HAP-1 (cell line): Measurements from ENCODE around the gene NFS1.
"Not testable (repeated sequence)": the region's sequence is repeated elsewhere in the genome, so short reads cannot be mapped to it uniquely, and the experiment has no call there.

Experiments used
- DNase-seq, 2 experiments: peaks; one replicate each; pipeline ENCODE4 v3.0.0-alpha.2; 2016 to 2020; ENCODE audit warnings: low spot score in 2 of 2
- H3K27me3 ChIP-seq: fragments of 250-450 bp; sonication (Bioruptor Pico); 2 replicates; pipeline ENCODE4 v1.5.1; 2020; ENCODE audit warnings: low read depth, mild to moderate bottlenecking, moderate library complexity
- H3K36me3 ChIP-seq: fragments of 250-450 bp; sonication (Bioruptor Pico); replicated peaks from 2 replicates; pipeline ENCODE4 v1.5.1; 2020; ENCODE audit warnings: mild to moderate bottlenecking
- H3K4me1 ChIP-seq: fragments of 250-450 bp; sonication (Bioruptor Pico); 2 replicates; pipeline ENCODE4 v1.5.1; 2020; ENCODE audit warnings: mild to moderate bottlenecking
- H3K4me3 ChIP-seq: fragments of 250-450 bp; sonication (Bioruptor Pico); 2 replicates; pipeline ENCODE4 v1.5.1; 2020; ENCODE audit warnings: mild to moderate bottlenecking, moderate library complexity
- H3K9me3 ChIP-seq: fragments of 250-450 bp; sonication (Bioruptor Pico); 2 replicates; pipeline ENCODE4 v1.5.1; 2020; ENCODE audit warnings: mild to moderate bottlenecking, moderate library complexity
- in situ Hi-C: fragments of 300-500 bp; cut with MboI; formaldehyde crosslinking; loops from 3 replicates; pipeline ENCODE4 v1.14.3; 2020; ENCODE audit warnings: low sequenced_read_pairs, inconsistent platforms, mixed read lengths

NFS1 gene

DNA sequence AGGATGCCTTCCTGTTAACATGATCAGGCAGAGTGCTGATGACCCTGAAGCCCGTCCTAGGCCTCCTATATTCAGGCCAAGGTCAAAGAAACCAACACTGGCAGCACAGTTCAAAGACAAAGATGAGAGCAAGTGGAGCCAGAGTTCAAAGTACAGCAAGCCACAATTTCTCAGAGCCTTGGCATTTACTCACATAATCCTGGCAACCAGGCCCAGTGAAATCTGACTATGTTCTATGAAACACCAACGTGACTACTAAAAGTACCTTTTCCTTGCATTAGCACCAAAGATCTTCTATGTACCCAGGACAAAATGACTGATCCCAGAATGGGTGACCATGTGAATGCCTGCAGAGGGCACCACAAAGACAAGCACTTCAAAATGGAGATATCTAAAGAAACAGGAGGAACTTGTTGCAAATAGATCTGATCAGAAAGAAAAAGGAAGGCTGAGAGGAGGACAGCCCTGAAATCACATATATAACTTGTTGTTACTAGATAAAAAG lies 3.9 kb downstream of the NFS1 start:
- peaks cover 21% of the 10 kb centered on the region for H3K36me3 ChIP-seq
- no peak for DNase-seq
- H3K9me3 ChIP-seq = no peaks in the 10 kb centered on the region
- H3K4me3 ChIP-seq = no peak overlapping the region
- no peaks in the 10 kb centered on the region for H3K27me3 ChIP-seq
- in situ Hi-C loops = no loop called here
- peaks cover 6% of the 10 kb centered on the region for H3K4me1 ChIP-seq

- Histone ChIP-seq H3K36me3 (peaks cover 31% of the 10 kb centered on the region), H3K27me3 (no peaks in the 10 kb centered on the region), H3K4me3 (no peak overlapping the region), H3K4me1 (no peaks in the 10 kb centered on the region), H3K9me3 (no peaks in the 10 kb centered on the region)
- no peak for DNase-seq
- in situ Hi-C loops = no loop called here
Measured at GRCh38 chr20:35690265-35690664, 8.9 kb downstream of the NFS1 start.

GRCh38 chr20:35686872-35687271 lies 12.3 kb downstream of the NFS1 start:
- H3K27me3 ChIP-seq, H3K4me3 ChIP-seq, H3K4me1 ChIP-seq, in situ Hi-C loops, H3K9me3 ChIP-seq: not testable (repeated sequence)
- DNase-seq = peak in 1 of 2 experiments; percentile 40
- H3K36me3 ChIP-seq = peaks cover 20% of the 10 kb centered on the region

- H3K4me3 ChIP-seq, DNase-seq, in situ Hi-C loops, H3K4me1 ChIP-seq, H3K9me3 ChIP-seq, H3K27me3 ChIP-seq: not testable (repeated sequence)
- H3K36me3 ChIP-seq = peaks cover 18% of the 10 kb centered on the region
Measured at GRCh38 chr20:35685368-35685767, 13.8 kb downstream of the NFS1 start.

GRCh38 chr20:35681960-35682359 lies 17.2 kb downstream of the NFS1 start:
- Histone ChIP-seq H3K4me1 (peaks cover 4% of the 10 kb centered on the region), H3K27me3 (no peaks in the 10 kb centered on the region), H3K4me3 (no peak overlapping the region), H3K9me3 (no peaks in the 10 kb centered on the region), H3K36me3 (peaks cover 4% of the 10 kb centered on the region)
- no peak for DNase-seq
- in situ Hi-C loops = no loop called here

- no peak for DNase-seq
- in situ Hi-C loops = no loop called here
- no peaks in the 10 kb centered on the region for H3K9me3 ChIP-seq
- peaks cover 5% of the 10 kb centered on the region; the same call in 1 of the 2 replicates for H3K36me3 ChIP-seq
- no peaks in the 10 kb centered on the region for H3K27me3 ChIP-seq
- peaks cover 4% of the 10 kb centered on the region for H3K4me1 ChIP-seq
- no peak overlapping the region for H3K4me3 ChIP-seq
Measured at GRCh38 chr20:35680452-35681183, 18.5 kb downstream of the NFS1 start.

DNA sequence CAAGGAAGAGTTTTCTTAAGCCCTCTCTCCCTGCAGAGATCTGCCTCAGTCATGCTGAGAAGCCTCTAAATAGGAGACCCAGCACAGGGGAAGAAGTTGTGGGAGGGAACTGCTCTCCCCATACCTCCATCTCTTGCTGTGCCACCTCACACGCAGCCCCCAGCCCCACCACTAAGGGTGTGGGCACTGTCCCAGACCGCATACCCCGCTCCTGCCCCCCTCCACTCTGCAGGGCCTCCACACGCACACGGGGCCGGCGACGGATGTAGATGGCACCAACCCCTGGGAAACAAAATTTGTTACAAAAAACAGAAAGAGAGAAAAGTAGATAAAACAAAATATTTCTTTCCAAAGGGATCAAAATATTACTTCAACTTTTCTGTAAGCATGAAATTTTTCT lies 24.2 kb downstream of the NFS1 start:
- in situ Hi-C loops = no loop called here
- Histone ChIP-seq H3K27me3 (no peaks in the 10 kb centered on the region), H3K4me1 (no peaks in the 10 kb centered on the region), H3K4me3 (no peak overlapping the region), H3K9me3 (no peaks in the 10 kb centered on the region), H3K36me3 (peaks cover 32% of the 10 kb centered on the region)
- no peak for DNase-seq

DNA sequence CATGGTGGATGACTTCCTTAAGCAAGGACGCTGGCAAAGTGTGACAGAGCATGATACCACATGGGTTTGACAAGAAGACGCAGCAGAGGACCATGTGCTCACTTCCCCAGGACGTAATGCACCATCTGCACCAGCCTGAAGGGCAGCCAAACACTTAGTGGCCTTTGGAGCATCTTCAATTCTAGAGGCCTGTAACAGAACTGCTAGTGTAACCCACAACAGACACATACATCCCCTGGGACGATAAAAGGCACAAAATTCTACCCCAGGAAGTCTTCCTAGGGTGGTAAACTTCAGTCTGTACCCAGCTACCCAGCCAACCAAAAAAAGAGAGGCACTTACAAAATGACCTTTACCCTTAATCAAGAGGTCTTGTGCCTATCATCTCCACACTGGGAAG lies 25.3 kb downstream of the NFS1 start:
- Histone ChIP-seq H3K4me3 (no peak overlapping the region), H3K9me3 (no peaks in the 10 kb centered on the region), H3K27me3 (no peaks in the 10 kb centered on the region), H3K4me1 (no peaks in the 10 kb centered on the region), H3K36me3 (peaks cover 40% of the 10 kb centered on the region)
- in situ Hi-C loops = no loop called here
- DNase-seq = no peak

DNA sequence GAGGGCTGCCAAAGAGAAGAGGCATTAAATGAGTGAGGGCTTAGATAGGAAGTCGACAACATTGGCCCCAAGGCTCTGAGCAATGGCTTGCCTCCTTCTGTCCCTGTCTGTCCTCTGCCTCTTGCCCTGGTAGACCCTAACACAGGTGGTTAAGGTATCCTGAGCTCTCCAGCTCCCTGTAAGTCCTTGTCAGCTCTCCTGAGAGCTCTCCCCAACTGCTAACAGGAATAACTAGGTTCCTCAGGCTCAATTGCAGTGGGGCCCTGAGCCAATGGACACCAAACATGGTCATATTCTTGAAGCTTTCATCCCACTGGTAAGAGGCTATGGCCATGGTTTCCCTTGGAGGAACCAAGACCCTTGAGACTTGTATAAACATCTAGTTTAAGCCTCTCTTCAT lies 29.5 kb downstream of the NFS1 start:
- no peak overlapping the region for H3K4me3 ChIP-seq
- no peaks in the 10 kb centered on the region for H3K9me3 ChIP-seq
- peaks cover 4% of the 10 kb centered on the region for H3K4me1 ChIP-seq
- peaks cover 44% of the 10 kb centered on the region for H3K36me3 ChIP-seq
- in situ Hi-C loops = no loop called here
- DNase-seq = no peak
- H3K27me3 ChIP-seq = no peaks in the 10 kb centered on the region

DNA sequence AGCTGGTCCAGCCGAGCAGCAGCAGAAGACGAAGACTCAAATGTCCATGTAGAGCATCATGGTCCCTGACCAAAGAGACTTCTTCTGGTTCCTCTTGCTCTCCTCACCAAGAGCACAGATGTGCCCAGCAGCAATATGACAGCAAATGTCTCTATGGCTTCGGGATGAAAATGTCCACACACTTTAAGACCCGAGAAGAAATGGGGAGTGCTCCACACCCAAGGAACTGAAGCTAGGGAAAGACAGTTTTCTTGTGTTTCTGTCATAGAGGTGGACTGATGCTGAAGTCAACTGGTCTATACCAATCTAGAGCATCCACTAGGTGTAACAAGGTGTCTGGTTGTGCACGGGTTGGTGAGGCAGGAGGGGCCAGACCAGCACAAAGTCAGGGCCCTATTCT lies 29.9 kb downstream of the NFS1 start:
- Histone ChIP-seq H3K9me3 (no peaks in the 10 kb centered on the region), H3K36me3 (peaks cover 44% of the 10 kb centered on the region), H3K4me3 (no peak overlapping the region), H3K27me3 (no peaks in the 10 kb centered on the region), H3K4me1 (peaks cover 4% of the 10 kb centered on the region)
- DNase-seq = no peak
- in situ Hi-C loops = no loop called here

- no peak overlapping the region for H3K4me3 ChIP-seq
- in situ Hi-C loops = no loop called here
- H3K4me1 ChIP-seq = peaks cover 15% of the 10 kb centered on the region
- no peak for DNase-seq
- H3K36me3 ChIP-seq = peaks cover 21% of the 10 kb centered on the region
- H3K27me3 ChIP-seq = no peaks in the 10 kb centered on the region
- H3K9me3 ChIP-seq = no peaks in the 10 kb centered on the region
Measured at GRCh38 chr20:35665949-35666288, 33.2 kb downstream of the NFS1 start.

GRCh38 chr20:35664466-35665206 lies 34.5 kb downstream of the NFS1 start, which contains the start of the genes CPNE1 and RBM12:
TSS of gene CPNE1 (minus strand) at chr20:35664900. CDS start at chr20:35632923, 31,977 bp downstream.
TSS of gene RBM12 (minus strand) at chr20:35664900. CDS start at chr20:35655322, 9,578 bp downstream.
- H3K27me3 ChIP-seq = no peaks in the 10 kb centered on the region
- peak within 1 kb of the TSS; percentile 88 for H3K4me3 ChIP-seq
- peak; percentile 92 to 94 for DNase-seq
- no peaks in the 10 kb centered on the region for H3K9me3 ChIP-seq
- peaks cover 15% of the 10 kb centered on the region for H3K4me1 ChIP-seq
- in situ Hi-C loops = no loop called here
- H3K36me3 ChIP-seq = peaks cover 13% of the 10 kb centered on the region

DNA sequence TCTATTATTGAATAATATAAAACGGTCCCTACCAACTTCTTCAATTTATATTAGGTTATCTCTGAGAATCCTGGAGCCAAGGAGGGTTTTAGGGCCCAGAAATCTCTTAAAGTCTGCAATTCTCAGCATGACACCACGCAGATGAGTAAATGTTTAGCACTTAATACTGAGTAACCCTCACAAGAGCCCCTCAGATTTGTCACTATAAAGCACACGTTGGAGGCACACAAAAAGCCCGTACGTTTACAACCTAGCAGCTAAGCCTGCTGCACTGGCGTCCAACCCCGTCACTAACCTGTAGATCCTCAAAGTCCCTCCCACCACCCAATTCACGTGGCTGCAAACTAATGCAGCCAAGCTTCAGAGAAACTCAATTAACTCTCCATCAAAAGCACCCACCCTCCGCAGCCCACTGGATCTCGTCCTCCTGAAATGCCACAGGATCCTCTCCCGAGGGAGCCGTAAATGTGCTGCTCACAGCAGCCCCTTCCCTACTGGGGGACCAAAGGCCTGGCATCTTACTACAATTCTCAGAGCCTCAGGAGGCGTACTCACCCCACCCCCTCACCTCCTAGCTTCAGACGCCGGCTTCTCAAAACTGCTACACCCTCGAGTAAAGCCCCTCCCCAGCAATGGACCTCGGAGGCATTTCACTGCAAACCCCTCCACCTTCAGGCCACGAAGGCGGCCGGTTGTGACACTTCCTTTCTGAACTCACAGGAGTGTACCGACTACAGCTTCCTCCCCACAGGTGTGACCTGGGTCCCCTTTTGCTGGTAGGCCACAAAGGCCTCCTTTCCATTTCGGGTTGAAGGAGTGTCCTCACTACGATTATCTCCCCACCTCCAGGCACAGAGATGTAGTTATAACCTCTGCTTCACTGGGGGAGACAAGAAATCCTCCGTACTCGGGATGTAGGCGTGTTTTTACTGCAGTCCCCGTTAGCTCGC lies 35.4 kb downstream of the NFS1 start:
- Histone ChIP-seq H3K4me1 (peaks cover 17% of the 10 kb centered on the region), H3K9me3 (no peaks in the 10 kb centered on the region), H3K4me3 (peak overlapping the region; percentile 88), H3K36me3 (peaks cover 5% of the 10 kb centered on the region), H3K27me3 (no peaks in the 10 kb centered on the region)
- in situ Hi-C loops = no loop called here
- peak; percentile 73 to 79 for DNase-seq
